HepG2 (cell line): ENCODE measurements around the gene ZDHHC7. TPM values are rescaled to one million over a fixed set of nuclear protein-coding genes. Genes with fewer than 3 reads are reported as not detected.

ENCODE experiments used
- NFATC3 ChIP-seq: sonication (generic); formaldehyde crosslinking; IDR thresholded peaks from 2 replicates; pipeline ENCODE4 v1.5.1; 2020; ENCODE audit warnings: mild to moderate bottlenecking, missing genetic modification reagents
- PITX1 ChIP-seq: sonication (generic); formaldehyde crosslinking; IDR thresholded peaks from 2 replicates; pipeline ENCODE4 v1.5.1; 2020; ENCODE audit warnings: mild to moderate bottlenecking, missing genetic modification reagents
- RORA ChIP-seq: sonication (generic); formaldehyde crosslinking; IDR thresholded peaks from 2 replicates; pipeline ENCODE4 v1.5.0; 2020; ENCODE audit warnings: mild to moderate bottlenecking, missing genetic modification reagents, moderate library complexity
- U2AF2 ChIP-seq: fragments of 200-400 bp; formaldehyde crosslinking; IDR thresholded peaks from 2 replicates; pipeline ENCODE4 v1.6.1; 2017; ENCODE audit warnings: low read depth, mild to moderate bottlenecking, low read length
- ZMYM3 ChIP-seq: sonication (generic); formaldehyde crosslinking; IDR thresholded peaks from 2 replicates; pipeline ENCODE4 v1.5.1; 2020; ENCODE audit warnings: mild to moderate bottlenecking, missing genetic modification reagents
- ZNF234 ChIP-seq: sonication (generic); formaldehyde crosslinking; conservative IDR thresholded peaks from 2 replicates; pipeline ENCODE4 v1.5.1; 2020; ENCODE audit warnings: mild to moderate bottlenecking, missing genetic modification reagents
- ZNF451 ChIP-seq: sonication (generic); formaldehyde crosslinking; IDR thresholded peaks from 2 replicates; pipeline ENCODE4 v1.5.0; 2020; ENCODE audit warnings: mild to moderate bottlenecking, missing genetic modification reagents
- ZNF570 ChIP-seq: sonication (generic); formaldehyde crosslinking; IDR thresholded peaks from 2 replicates; pipeline ENCODE4 v1.4.0; 2020; ENCODE audit warnings: mild to moderate bottlenecking, missing genetic modification reagents, borderline replicate concordance
- ZNF850 ChIP-seq: sonication (generic); formaldehyde crosslinking; conservative IDR thresholded peaks from 2 replicates; pipeline ENCODE4 v1.9.0; 2021; ENCODE audit warnings: mild to moderate bottlenecking, missing genetic modification reagents
- ZNF883 ChIP-seq: sonication (generic); formaldehyde crosslinking; IDR thresholded peaks from 2 replicates; pipeline ENCODE4 v1.5.1; 2020; ENCODE audit warnings: mild to moderate bottlenecking, missing genetic modification reagents; ENCODE audit errors: not compliant biosample characterization
- polyA plus RNA-seq, 8 experiments: library from polyadenylated mRNA; depleted of rRNA in 3 of 8; stranded (reverse) in 7 of 8; unstranded in 1 of 8; fragments of >200 nt; fragmentation: Illumina TruSeq in 4 of 8; extraction: Trizol in 4 of 8; gene quantifications; 2 replicates each; pipeline versions ENCODE4 v1.2.1 to v1.2.3, GENCODE V29; 2011 to 2016; ENCODE audit warnings: low read depth in 4 of 8, missing spikeins in 1 of 8, mixed read lengths in 1 of 8; ENCODE audit not compliant: insufficient read depth in 1 of 8
- total RNA-seq, 5 experiments: library from RNA; depleted of rRNA; stranded (reverse); fragments of >200 nt; fragmentation: Illumina TruSeq; extraction: Trizol; gene quantifications; 2 replicates each; pipeline ENCODE4 v1.2.3, GENCODE V29; 2016; ENCODE audit warnings: low read depth in 1 of 5
- TF ChIP-seq, protein P1 (sequence below): sonication (generic); formaldehyde crosslinking; IDR thresholded peaks from 2 replicates; pipeline ENCODE4 v1.4.0; 2020; ENCODE audit warnings: missing genetic modification reagents
- TF ChIP-seq, protein P2 (sequence below): sonication (generic); formaldehyde crosslinking; IDR thresholded peaks from 2 replicates; pipeline ENCODE4 v1.8.1; 2023; ENCODE audit warnings: mild to moderate bottlenecking, moderate library complexity, missing genetic modification reagents
- TF ChIP-seq, protein P3 (sequence below): IDR thresholded peaks from 2 replicates; pipeline ENCODE4 v1.6.1; 2016; ENCODE audit warnings: control low read depth
- TF ChIP-seq, protein P4 (sequence below): sonication (generic); formaldehyde crosslinking; IDR thresholded peaks from 2 replicates; pipeline ENCODE4 v1.8.0; 2023; ENCODE audit warnings: mild to moderate bottlenecking, missing genetic modification reagents
- TF ChIP-seq, protein P5 (sequence below): IDR thresholded peaks from 2 replicates; pipeline ENCODE4 v1.6.1; 2016; ENCODE audit warnings: low read depth
- TF ChIP-seq, protein P6 (sequence below), 2 experiments: sonication (generic) in 1 of 2; formaldehyde crosslinking in 1 of 2; IDR thresholded peaks; 2 replicates each; pipeline versions ENCODE4 v1.4.0 to v1.6.1; 2016 to 2020; ENCODE audit warnings: borderline replicate concordance in 1 of 2, low read depth in 1 of 2, mild to moderate bottlenecking in 1 of 2, missing genetic modification reagents in 1 of 2

ZDHHC7 gene
- total and polyA plus RNA-seq, 2 of the 13 experiments (the other 11 are each of a cell fraction or from before 2014, with no cell fraction given): 46.8 to 67.6 TPM

DNA sequence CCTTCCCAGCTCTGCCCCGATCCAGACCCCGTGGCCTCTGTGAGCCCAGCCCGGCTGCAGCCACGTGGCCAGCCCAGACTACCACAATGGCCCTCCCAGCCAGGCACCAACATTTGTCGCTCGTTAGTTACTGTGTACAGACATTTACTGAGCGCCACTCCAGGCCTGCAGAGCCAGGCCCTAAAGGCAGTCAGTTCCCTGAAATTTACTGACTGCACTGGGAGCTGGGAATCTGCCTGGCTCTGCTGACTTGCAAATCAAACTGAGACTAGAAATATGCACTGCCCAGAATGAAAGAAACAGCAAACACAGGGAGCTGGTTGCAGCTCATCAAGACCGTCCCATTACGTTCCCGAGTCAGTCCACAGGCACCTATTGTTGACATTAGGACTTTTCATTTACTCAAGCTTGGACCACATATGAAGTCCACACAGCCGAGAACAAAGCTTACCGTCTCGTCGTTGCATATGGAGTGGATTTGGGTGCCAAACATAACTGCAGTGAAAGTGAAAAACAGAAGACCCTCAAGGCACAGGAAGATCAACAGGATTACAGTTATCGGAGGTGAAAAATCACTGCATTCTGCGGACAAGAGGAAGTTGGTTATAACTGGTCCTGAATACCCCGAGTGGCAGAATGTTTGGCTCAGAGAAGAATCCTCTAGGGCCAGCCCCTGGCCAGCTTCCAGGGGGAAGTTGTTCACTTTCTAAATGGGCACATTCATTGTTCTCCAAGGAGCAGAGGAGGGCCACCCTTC lies 34.5 kb downstream of the ZDHHC7 start (continued):
- TF ChIP-seq ZNF234 (CRISPR knock-in tag) (no peak), ZNF883 (CRISPR knock-in tag) (no peak), ZMYM3 (peak; percentile 66; the same call in 1 of the 2 replicates), ZNF451 (CRISPR knock-in tag) (0 out of 2 replicates have a peak, but pooled peaks have one; percentile 51), ZNF850 (no peak), ZNF570 (no peak), U2AF2 (no peak), NFATC3 (no peak), RORA (CRISPR knock-in tag) (no peak), PITX1 (peak; percentile 55; the same call in 1 of the 2 replicates)
- TF ChIP-seq, protein P1, sequence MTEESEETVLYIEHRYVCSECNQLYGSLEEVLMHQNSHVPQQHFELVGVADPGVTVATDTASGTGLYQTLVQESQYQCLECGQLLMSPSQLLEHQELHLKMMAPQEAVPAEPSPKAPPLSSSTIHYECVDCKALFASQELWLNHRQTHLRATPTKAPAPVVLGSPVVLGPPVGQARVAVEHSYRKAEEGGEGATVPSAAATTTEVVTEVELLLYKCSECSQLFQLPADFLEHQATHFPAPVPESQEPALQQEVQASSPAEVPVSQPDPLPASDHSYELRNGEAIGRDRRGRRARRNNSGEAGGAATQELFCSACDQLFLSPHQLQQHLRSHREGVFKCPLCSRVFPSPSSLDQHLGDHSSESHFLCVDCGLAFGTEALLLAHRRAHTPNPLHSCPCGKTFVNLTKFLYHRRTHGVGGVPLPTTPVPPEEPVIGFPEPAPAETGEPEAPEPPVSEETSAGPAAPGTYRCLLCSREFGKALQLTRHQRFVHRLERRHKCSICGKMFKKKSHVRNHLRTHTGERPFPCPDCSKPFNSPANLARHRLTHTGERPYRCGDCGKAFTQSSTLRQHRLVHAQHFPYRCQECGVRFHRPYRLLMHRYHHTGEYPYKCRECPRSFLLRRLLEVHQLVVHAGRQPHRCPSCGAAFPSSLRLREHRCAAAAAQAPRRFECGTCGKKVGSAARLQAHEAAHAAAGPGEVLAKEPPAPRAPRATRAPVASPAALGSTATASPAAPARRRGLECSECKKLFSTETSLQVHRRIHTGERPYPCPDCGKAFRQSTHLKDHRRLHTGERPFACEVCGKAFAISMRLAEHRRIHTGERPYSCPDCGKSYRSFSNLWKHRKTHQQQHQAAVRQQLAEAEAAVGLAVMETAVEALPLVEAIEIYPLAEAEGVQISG (CRISPR knock-in tag): peak; percentile 47
- TF ChIP-seq, protein P2, sequence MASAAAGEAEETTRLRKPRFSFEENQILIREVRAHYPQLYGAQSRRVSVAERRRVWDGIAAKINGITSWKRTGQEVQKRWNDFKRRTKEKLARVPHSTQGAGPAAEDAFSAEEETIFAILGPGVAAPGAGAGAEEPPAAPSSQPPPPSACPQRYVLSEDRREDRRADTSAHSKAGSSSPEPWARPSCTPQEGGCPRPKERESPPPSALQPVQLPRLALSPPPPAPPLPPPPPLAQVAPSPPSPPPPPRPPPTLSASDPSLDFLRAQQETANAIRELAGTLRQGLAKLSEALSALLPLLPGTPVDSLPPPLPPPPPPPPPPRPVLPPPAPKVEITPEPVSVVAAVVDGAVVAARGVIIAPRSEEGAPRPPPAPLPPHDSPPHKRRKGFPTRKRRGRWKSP (CRISPR knock-in tag): peak; percentile 84
- TF ChIP-seq, protein P3, sequence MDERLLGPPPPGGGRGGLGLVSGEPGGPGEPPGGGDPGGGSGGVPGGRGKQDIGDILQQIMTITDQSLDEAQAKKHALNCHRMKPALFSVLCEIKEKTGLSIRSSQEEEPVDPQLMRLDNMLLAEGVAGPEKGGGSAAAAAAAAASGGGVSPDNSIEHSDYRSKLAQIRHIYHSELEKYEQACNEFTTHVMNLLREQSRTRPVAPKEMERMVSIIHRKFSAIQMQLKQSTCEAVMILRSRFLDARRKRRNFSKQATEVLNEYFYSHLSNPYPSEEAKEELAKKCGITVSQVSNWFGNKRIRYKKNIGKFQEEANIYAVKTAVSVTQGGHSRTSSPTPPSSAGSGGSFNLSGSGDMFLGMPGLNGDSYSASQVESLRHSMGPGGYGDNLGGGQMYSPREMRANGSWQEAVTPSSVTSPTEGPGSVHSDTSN: no peak
- TF ChIP-seq, protein P4, sequence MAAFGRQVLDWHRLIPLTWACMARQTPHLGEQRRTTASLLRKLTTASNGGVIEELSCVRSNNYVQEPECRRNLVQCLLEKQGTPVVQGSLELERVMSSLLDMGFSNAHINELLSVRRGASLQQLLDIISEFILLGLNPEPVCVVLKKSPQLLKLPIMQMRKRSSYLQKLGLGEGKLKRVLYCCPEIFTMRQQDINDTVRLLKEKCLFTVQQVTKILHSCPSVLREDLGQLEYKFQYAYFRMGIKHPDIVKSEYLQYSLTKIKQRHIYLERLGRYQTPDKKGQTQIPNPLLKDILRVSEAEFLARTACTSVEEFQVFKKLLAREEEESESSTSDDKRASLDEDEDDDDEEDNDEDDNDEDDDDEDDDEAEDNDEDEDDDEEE (CRISPR knock-in tag): no peak
- TF ChIP-seq, protein P5, sequence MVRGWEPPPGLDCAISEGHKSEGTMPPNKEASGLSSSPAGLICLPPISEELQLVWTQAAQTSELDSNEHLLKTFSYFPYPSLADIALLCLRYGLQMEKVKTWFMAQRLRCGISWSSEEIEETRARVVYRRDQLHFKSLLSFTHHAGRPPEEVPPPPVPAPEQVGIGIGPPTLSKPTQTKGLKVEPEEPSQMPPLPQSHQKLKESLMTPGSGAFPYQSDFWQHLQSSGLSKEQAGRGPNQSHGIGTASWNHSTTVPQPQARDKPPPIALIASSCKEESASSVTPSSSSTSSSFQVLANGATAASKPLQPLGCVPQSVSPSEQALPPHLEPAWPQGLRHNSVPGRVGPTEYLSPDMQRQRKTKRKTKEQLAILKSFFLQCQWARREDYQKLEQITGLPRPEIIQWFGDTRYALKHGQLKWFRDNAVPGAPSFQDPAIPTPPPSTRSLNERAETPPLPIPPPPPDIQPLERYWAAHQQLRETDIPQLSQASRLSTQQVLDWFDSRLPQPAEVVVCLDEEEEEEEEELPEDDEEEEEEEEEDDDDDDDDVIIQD (CRISPR knock-in tag): 0 out of 2 replicates have a peak, but pooled peaks have one; percentile 50
- TF ChIP-seq, protein P6, sequence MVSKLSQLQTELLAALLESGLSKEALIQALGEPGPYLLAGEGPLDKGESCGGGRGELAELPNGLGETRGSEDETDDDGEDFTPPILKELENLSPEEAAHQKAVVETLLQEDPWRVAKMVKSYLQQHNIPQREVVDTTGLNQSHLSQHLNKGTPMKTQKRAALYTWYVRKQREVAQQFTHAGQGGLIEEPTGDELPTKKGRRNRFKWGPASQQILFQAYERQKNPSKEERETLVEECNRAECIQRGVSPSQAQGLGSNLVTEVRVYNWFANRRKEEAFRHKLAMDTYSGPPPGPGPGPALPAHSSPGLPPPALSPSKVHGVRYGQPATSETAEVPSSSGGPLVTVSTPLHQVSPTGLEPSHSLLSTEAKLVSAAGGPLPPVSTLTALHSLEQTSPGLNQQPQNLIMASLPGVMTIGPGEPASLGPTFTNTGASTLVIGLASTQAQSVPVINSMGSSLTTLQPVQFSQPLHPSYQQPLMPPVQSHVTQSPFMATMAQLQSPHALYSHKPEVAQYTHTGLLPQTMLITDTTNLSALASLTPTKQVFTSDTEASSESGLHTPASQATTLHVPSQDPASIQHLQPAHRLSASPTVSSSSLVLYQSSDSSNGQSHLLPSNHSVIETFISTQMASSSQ (IDR thresholded peaks at IDR 0.05; ENCODE audit: low read depth): no peak
- TF ChIP-seq, protein P6 (CRISPR knock-in tag; IDR thresholded peaks at IDR 0.05; ENCODE audit: borderline replicate concordance): peak; percentile 68; the same call in 1 of the 2 replicates
